T follicular helper cell (primary cell): ENCODE data around the gene GTSE1.

Source experiments
- DNase-seq: peaks from one replicate; pipeline ENCODE4 v3.0.0-alpha.2; 2020; ENCODE audit warnings: low read depth

The GTSE1 gene

GRCh38 chr22:46379066-46379930 is 82.6 kb downstream of the GTSE1 start:
- no peak for DNase-seq

GRCh38 chr22:46380069-46380468 is 83.4 kb downstream of the GTSE1 start:
- no peak for DNase-seq
